Measurements from ENCODE around the gene GALNT2.

GALNT2 gene

GRCh38 chr1:230215031-230215430 lies 148.0 kb downstream of the GALNT2 start:
- no peak for DNase-seq (ENCODE audit: insufficient read length, low spot score)
- no peak for FAIRE-seq
- no peak for TF ChIP-seq POLR2A (IDR thresholded peaks at IDR 0.05; ENCODE audit: low read depth, low read length)

GRCh38 chr1:230215529-230215928 lies 148.5 kb downstream of the GALNT2 start:
- DNase-seq (ENCODE audit: insufficient read length, low spot score) (no peak), FAIRE-seq (no peak)
- no peak for TF ChIP-seq POLR2A (IDR thresholded peaks at IDR 0.05; ENCODE audit: low read depth, low read length)

- DNase-seq (ENCODE audit: insufficient read length, low spot score) (no peak), FAIRE-seq (no peak)
- TF ChIP-seq POLR2A (IDR thresholded peaks at IDR 0.05; ENCODE audit: low read depth, low read length) = no peak
Measured at GRCh38 chr1:230216896-230217295, 149.9 kb downstream of the GALNT2 start.

GRCh38 chr1:230218667-230219066 lies 151.6 kb downstream of the GALNT2 start:
- no peak for DNase-seq (ENCODE audit: insufficient read length, low spot score)
- TF ChIP-seq POLR2A (IDR thresholded peaks at IDR 0.05; ENCODE audit: low read depth, low read length) = no peak

GRCh38 chr1:230219174-230220067 lies 152.4 kb downstream of the GALNT2 start:
- TF ChIP-seq POLR2A (IDR thresholded peaks at IDR 0.05; ENCODE audit: low read depth, low read length) = no peak
- FAIRE-seq = no peak
- no peak for DNase-seq (ENCODE audit: insufficient read length, low spot score)

More at GRCh38 chr1:230218667-230219066, 151.6 kb downstream of the GALNT2 start:
- FAIRE-seq = no peak

GRCh38 chr1:230220478-230220877 lies 153.4 kb downstream of the GALNT2 start:
- no peak for TF ChIP-seq POLR2A (IDR thresholded peaks at IDR 0.05; ENCODE audit: low read depth, low read length)
- FAIRE-seq = no peak

GRCh38 chr1:230220907-230221306 lies 153.9 kb downstream of the GALNT2 start:
- TF ChIP-seq POLR2A (IDR thresholded peaks at IDR 0.05; ENCODE audit: low read depth, low read length) = no peak
- FAIRE-seq (no peak), DNase-seq (ENCODE audit: insufficient read length, low spot score) (no peak)

More at GRCh38 chr1:230220478-230220877, 153.4 kb downstream of the GALNT2 start:
- DNase-seq (ENCODE audit: insufficient read length, low spot score) = no peak

- FAIRE-seq = no peak
- TF ChIP-seq POLR2A (IDR thresholded peaks at IDR 0.05; ENCODE audit: low read depth, low read length) = no peak
- no peak for DNase-seq (ENCODE audit: insufficient read length, low spot score)
Measured at GRCh38 chr1:230222678-230223077, 155.6 kb downstream of the GALNT2 start.

GRCh38 chr1:230224101-230224960 lies 157.3 kb downstream of the GALNT2 start:
- DNase-seq (ENCODE audit: insufficient read length, low spot score) (no peak), FAIRE-seq (no peak)
- no peak for TF ChIP-seq POLR2A (IDR thresholded peaks at IDR 0.05; ENCODE audit: low read depth, low read length)

- DNase-seq (ENCODE audit: insufficient read length, low spot score) (no peak), FAIRE-seq (no peak)
- no peak for TF ChIP-seq POLR2A (IDR thresholded peaks at IDR 0.05; ENCODE audit: low read depth, low read length)
Measured at GRCh38 chr1:230226007-230226800, 159.2 kb downstream of the GALNT2 start.

GRCh38 chr1:230226814-230227213 lies 159.8 kb downstream of the GALNT2 start:
- no peak for TF ChIP-seq POLR2A (IDR thresholded peaks at IDR 0.05; ENCODE audit: low read depth, low read length)
- DNase-seq (ENCODE audit: insufficient read length, low spot score) (no peak), FAIRE-seq (no peak)

- TF ChIP-seq POLR2A (IDR thresholded peaks at IDR 0.05; ENCODE audit: low read depth, low read length) = no peak
- FAIRE-seq = no peak
- DNase-seq (ENCODE audit: insufficient read length, low spot score) = no peak
Measured at GRCh38 chr1:230228236-230228897, 161.3 kb downstream of the GALNT2 start.

GRCh38 chr1:230230273-230230672 lies 163.2 kb downstream of the GALNT2 start:
- TF ChIP-seq POLR2A (IDR thresholded peaks at IDR 0.05; ENCODE audit: low read depth, low read length) = no peak
- FAIRE-seq = no peak
- no peak for DNase-seq (ENCODE audit: insufficient read length, low spot score)
